CD14-positive monocyte (primary cell): Measurements from ENCODE around the gene MOGAT2. TPM values are rescaled to one million over a fixed set of nuclear protein-coding genes. Genes with fewer than 3 reads are reported as not detected.

Experiments used
- DNase-seq, 3 donors: peaks; one replicate each; pipeline ENCODE4 v3.0.0-alpha.2; 2011 to 2022
- H2AFZ ChIP-seq: 2 replicates; pipeline ENCODE4 v1.6.0; 2012; ENCODE audit warnings: mild to moderate bottlenecking, low read depth, low read length, inconsistent platforms; ENCODE audit not compliant: insufficient read depth, poor library complexity, severe bottlenecking
- H3K27ac ChIP-seq, 2 donors: 1 replicate in 1 of 2; 2 replicates in 1 of 2; pipeline ENCODE4 v1.5.1; 2012 to 2013; ENCODE audit warnings: low read length in 2 of 2, control low read depth in 1 of 2, inconsistent platforms in 1 of 2, low read depth in 1 of 2, mild to moderate bottlenecking in 1 of 2
- H3K27me3 ChIP-seq, 2 donors: one replicate each; pipeline versions ENCODE4 v1.6.0 to v1.6.1; 2011 to 2013; ENCODE audit warnings: low read length in 2 of 2; ENCODE audit not compliant: control insufficient read depth in 2 of 2, insufficient read depth in 2 of 2
- H3K36me3 ChIP-seq, 2 donors: replicated peaks in 1 of 2; 1 replicate in 1 of 2; 2 replicates in 1 of 2; pipeline versions ENCODE4 v1.5.1 to v1.6.1; 2012 to 2013; ENCODE audit warnings: low read length in 2 of 2, control low read depth in 1 of 2, inconsistent platforms in 1 of 2, mild to moderate bottlenecking in 1 of 2; ENCODE audit not compliant: insufficient read depth in 2 of 2, control insufficient read depth in 1 of 2
- H3K4me1 ChIP-seq, 2 donors: 1 replicate in 1 of 2; 2 replicates in 1 of 2; pipeline versions ENCODE4 v1.5.1 to v1.6.1; 2012 to 2013; ENCODE audit warnings: low read length in 2 of 2, control low read depth in 1 of 2, inconsistent platforms in 1 of 2, mild to moderate bottlenecking in 1 of 2, moderate library complexity in 1 of 2; ENCODE audit not compliant: insufficient read depth in 2 of 2, control insufficient read depth in 1 of 2
- H3K4me2 ChIP-seq: replicated peaks from 2 replicates; pipeline ENCODE3; 2012; ENCODE audit warnings: low read length, moderate library complexity, mild to moderate bottlenecking; ENCODE audit not compliant: poor library complexity, severe bottlenecking; ENCODE audit errors: extremely low read depth
- H3K4me3 ChIP-seq, 3 experiments: fragments of 200-600 bp in 1 of 3; sonication (generic) in 1 of 3; replicated peaks in 1 of 3; 1 replicate in 2 of 3; 2 replicates in 1 of 3; pipeline ENCODE4 v1.5.1; 2011 to 2013; ENCODE audit warnings: low read length in 3 of 3, mild to moderate bottlenecking in 3 of 3, control low read depth in 2 of 3, low read depth in 2 of 3, inconsistent platforms in 1 of 3, moderate library complexity in 1 of 3
- H3K79me2 ChIP-seq: 2 replicates; pipeline ENCODE4 v1.6.0; 2012; ENCODE audit warnings: mild to moderate bottlenecking, control low read depth, inconsistent platforms, low read length, moderate library complexity; ENCODE audit not compliant: insufficient read depth
- H3K9ac ChIP-seq: 2 replicates; pipeline ENCODE4 v1.6.0; 2017; ENCODE audit warnings: low read length, mild to moderate bottlenecking; ENCODE audit not compliant: insufficient read depth, poor library complexity, severe bottlenecking
- H3K9me3 ChIP-seq, 2 donors: replicated peaks in 1 of 2; 1 replicate in 1 of 2; 2 replicates in 1 of 2; pipeline versions ENCODE4 v1.5.1 to v1.6.1; 2012 to 2013; ENCODE audit warnings: low read length in 2 of 2, control low read depth in 1 of 2; ENCODE audit not compliant: control insufficient read depth in 1 of 2, insufficient read depth in 1 of 2
- H4K20me1 ChIP-seq: 2 replicates; pipeline ENCODE4 v1.6.0; 2012; ENCODE audit warnings: mild to moderate bottlenecking, low read length, control low read depth, moderate library complexity; ENCODE audit not compliant: insufficient read depth
- H3K27ac Mint-ChIP-seq, 7 donors: one replicate each; pipeline ENCODE4 v1.8.0; 2020; ENCODE audit warnings: mild to moderate bottlenecking in 7 of 7, mixed read lengths in 7 of 7, moderate library complexity in 6 of 7, inconsistent platforms in 2 of 7
- H3K27me3 Mint-ChIP-seq, 3 donors: one replicate each; pipeline ENCODE4 v1.8.0; 2021 to 2022; ENCODE audit warnings: low read depth in 3 of 3, mild to moderate bottlenecking in 3 of 3, mixed read lengths in 3 of 3, moderate library complexity in 3 of 3, inconsistent platforms in 1 of 3
- H3K36me3 Mint-ChIP-seq, 2 donors: one replicate each; pipeline ENCODE4 v1.8.0; 2020; ENCODE audit warnings: mixed read lengths in 2 of 2, inconsistent platforms in 1 of 2, mild to moderate bottlenecking in 1 of 2
- H3K4me1 Mint-ChIP-seq: one replicate; pipeline ENCODE4 v1.8.0; 2020; ENCODE audit warnings: mild to moderate bottlenecking, mixed read lengths
- H3K4me3 Mint-ChIP-seq, 2 donors: one replicate each; pipeline ENCODE4 v1.8.0; 2020; ENCODE audit warnings: mild to moderate bottlenecking in 2 of 2, mixed read lengths in 2 of 2, moderate library complexity in 1 of 2
- H3K9me3 Mint-ChIP-seq, 7 donors: one replicate each; pipeline ENCODE4 v1.8.0; 2020 to 2022; ENCODE audit warnings: mixed read lengths in 7 of 7, mild to moderate bottlenecking in 6 of 7, moderate library complexity in 6 of 7, inconsistent platforms in 2 of 7
- CTCF ChIP-seq: fragments of 200-600 bp; IDR thresholded peaks from one replicate; pipeline ENCODE4 v1.8.0; 2022; ENCODE audit warnings: antibody characterized with exemption, mild to moderate bottlenecking
- WGBS: methylation state at CpG from one replicate; pipeline ENCODE4 v1.1.5; 2013; ENCODE audit warnings: missing lambda C conversion rate; ENCODE audit not compliant: insufficient coverage; 5-methylcytosine and 5-hydroxymethylcytosine counted together
- intact Hi-C, 2 donors: fragments of 100-400 bp; cut with micrococcal nuclease; formaldehyde crosslinking; loops; one replicate each; pipeline versions ENCODE4 v1.15.0 to v1.15.1; 2023
- polyA plus RNA-seq, 3 donors: library from polyadenylated mRNA; depleted of rRNA in 1 of 3; unstranded in 2 of 3; stranded (reverse) in 1 of 3; fragments of 300-500 nt in 2 of 3; fragments of >200 nt in 1 of 3; fragmentation: Illumina TruSeq in 2 of 3; gene quantifications; 1 replicate in 2 of 3; 2 replicates in 1 of 3; pipeline ENCODE4 v1.2.3, GENCODE V29; 2012 to 2021

The MOGAT2 gene
- polyA plus RNA-seq, 3 donors: not detected

GRCh38 chr11:75759832-75760231 is 42.2 kb downstream of the MOGAT2 start:
- no CpG with 5 or more reads among the region's 4 CpGs for WGBS
- Histone ChIP-seq H3K4me3 (no peak overlapping the region), H3K36me3 (no peaks in the 10 kb centered on the region), H2AFZ (no peak overlapping the region), H3K27me3 (no peaks in the 10 kb centered on the region), H3K4me2 (no peak overlapping the region), H3K27ac (no peak overlapping the region), H3K4me1 (peaks cover 37 to 45% of the 10 kb centered on the region in 2 donors), H3K9ac (no peak overlapping the region), H3K79me2 (no peaks in the 10 kb centered on the region), H3K9me3 (no peaks in the 10 kb centered on the region), H4K20me1 (no peaks in the 10 kb centered on the region)
- DNase-seq: no peak
- TF ChIP-seq CTCF: no peak
- Mint-ChIP-seq H3K4me1 (peaks cover 50% of the 10 kb centered on the region), H3K36me3 (peaks cover 0 to 2% of the 10 kb centered on the region in 2 donors), H3K4me3 (no peak overlapping the region), H3K9me3 (peaks cover 0 to 2% (median 0%) of the 10 kb centered on the region in 7 donors), H3K27me3 (no peaks in the 10 kb centered on the region), H3K27ac (no peak overlapping the region)
- intact Hi-C loops: loop anchor here in 1 of 2 donors (5.0 kb wide), 2 partner anchors 38 to 47 kb away; no protein-coding TSS in a partner anchor

- Histone ChIP-seq H3K9ac (no peak overlapping the region), H2AFZ (no peak overlapping the region), H3K9me3 (no peaks in the 10 kb centered on the region), H3K27ac (no peak overlapping the region), H3K4me3 (no peak overlapping the region), H4K20me1 (no peaks in the 10 kb centered on the region), H3K4me1 (peaks cover 36 to 45% of the 10 kb centered on the region in 2 donors), H3K4me2 (no peak overlapping the region), H3K79me2 (no peaks in the 10 kb centered on the region), H3K36me3 (no peaks in the 10 kb centered on the region), H3K27me3 (no peaks in the 10 kb centered on the region)
- TF ChIP-seq CTCF: no peak
- Mint-ChIP-seq H3K4me1 (peaks cover 48% of the 10 kb centered on the region), H3K9me3 (peaks cover 0 to 2% (median 0%) of the 10 kb centered on the region in 7 donors), H3K36me3 (peaks cover 0 to 2% of the 10 kb centered on the region in 2 donors), H3K27me3 (no peaks in the 10 kb centered on the region), H3K27ac (no peak overlapping the region), H3K4me3 (no peak overlapping the region)
- intact Hi-C loops: loop anchor here in 1 of 2 donors (5.0 kb wide), 2 partner anchors 38 to 47 kb away; no protein-coding TSS in a partner anchor
- DNase-seq: no peak
These were observed 42.6 kb downstream of the MOGAT2 start for GRCh38 chr11:75760243-75760642.
